SK-N-SH (cell line): ENCODE data around the gene APLP1. TPM values are rescaled to one million over a fixed set of nuclear protein-coding genes. Genes with fewer than 3 reads are reported as not detected.

Experiments used
- CTCF ChIA-PET: fragments of 300-600, 350-600 bp; formaldehyde crosslinking; extraction: SDS; loops from one replicate; lab custom pipeline; 2021; lab: Yijun Ruan, JAX
- POLR2A ChIA-PET: fragments of 350-600 bp; sonication (Branson Sonifier 250); formaldehyde crosslinking; extraction: SDS; loops from one replicate; lab custom pipeline; 2020; ENCODE audit warnings: antibody characterized with exemption, inconsistent platforms; lab: Yijun Ruan, JAX
- DNase-seq: peaks from one replicate; pipeline ENCODE4 v3.0.0; 2012
- H2AFZ ChIP-seq: fragments of 200-600 bp; sonication (generic); 2 replicates; pipeline ENCODE4 v1.8.1; 2016; ENCODE audit warnings: antibody characterized with exemption, mild to moderate bottlenecking, low read depth
- H3F3A ChIP-seq: fragments of 200-600 bp; sonication (generic); replicated peaks from 2 replicates; pipeline ENCODE3; 2016; ENCODE audit warnings: antibody characterized with exemption, mild to moderate bottlenecking; ENCODE audit not compliant: insufficient read depth
- H3K27ac ChIP-seq, 2 experiments: fragments of 200-500 bp in 1 of 2; fragments of 200-600 bp in 1 of 2; sonication (Bioruptor generic) in 1 of 2; sonication (generic), shearing (Covaris generic) in 1 of 2; 2 replicates each; pipeline versions ENCODE4 v1.5.1 to v1.6.1; 2014 to 2016; ENCODE audit warnings: low read depth in 2 of 2, inconsistent platforms in 1 of 2, low read length in 1 of 2, mild to moderate bottlenecking in 1 of 2, mixed read lengths in 1 of 2
- H3K27me3 ChIP-seq: fragments of 200-600 bp; sonication (generic), shearing (Covaris generic); 2 replicates; pipeline ENCODE4 v1.6.1; 2016; ENCODE audit warnings: mixed run types; ENCODE audit not compliant: insufficient read depth
- H3K36me3 ChIP-seq, 2 experiments: fragments of 200-500 bp in 1 of 2; fragments of 200-600 bp in 1 of 2; sonication (Bioruptor generic) in 1 of 2; sonication (generic) in 1 of 2; replicated peaks in 1 of 2; 2 replicates each; pipeline versions ENCODE3 to v1.5.1; 2014 to 2016; ENCODE audit warnings: low read length in 1 of 2, mild to moderate bottlenecking in 1 of 2; ENCODE audit not compliant: insufficient read depth in 2 of 2, control insufficient read depth in 1 of 2
- H3K4me1 ChIP-seq, 2 experiments: fragments of 200-500 bp in 1 of 2; fragments of 200-600 bp in 1 of 2; sonication (Bioruptor generic) in 1 of 2; sonication (generic), shearing (Covaris generic) in 1 of 2; 2 replicates each; pipeline versions ENCODE4 v1.5.1 to v1.6.1; 2014 to 2016; ENCODE audit warnings: low read depth in 1 of 2, low read length in 1 of 2, mixed run types in 1 of 2; ENCODE audit not compliant: insufficient read depth in 2 of 2, control insufficient read depth in 1 of 2
- H3K4me2 ChIP-seq: fragments of 200-600 bp; sonication (generic), shearing (Covaris generic); 2 replicates; pipeline ENCODE4 v1.6.1; 2017; ENCODE audit warnings: mixed run types
- H3K4me3 ChIP-seq, 2 experiments: fragments of 200-500 bp in 1 of 2; fragments of 200-600 bp in 1 of 2; sonication (Bioruptor generic) in 1 of 2; sonication (generic), shearing (Covaris generic) in 1 of 2; 2 replicates each; pipeline versions ENCODE4 v1.5.1 to v1.8.1; 2014 to 2016; ENCODE audit warnings: low read depth in 2 of 2, inconsistent platforms in 1 of 2, low read length in 1 of 2, mild to moderate bottlenecking in 1 of 2, mixed read lengths in 1 of 2, moderate library complexity in 1 of 2
- H3K79me2 ChIP-seq: fragments of 200-600 bp; sonication (generic); 2 replicates; pipeline ENCODE4 v1.8.1; 2017; ENCODE audit warnings: mild to moderate bottlenecking; ENCODE audit not compliant: insufficient read depth
- H3K9ac ChIP-seq: fragments of 200-600 bp; sonication (generic); 2 replicates; pipeline ENCODE4 v1.6.1; 2017; ENCODE audit warnings: mixed run types
- H3K9me2 ChIP-seq: fragments of 200-600 bp; sonication (generic); 2 replicates; pipeline ENCODE4 v1.6.1; 2017; ENCODE audit warnings: mixed run types
- H3K9me3 ChIP-seq: fragments of 200-600 bp; sonication (generic); 2 replicates; pipeline ENCODE4 v1.6.1; 2017; ENCODE audit warnings: mixed run types, mild to moderate bottlenecking, moderate library complexity
- H4K20me1 ChIP-seq: fragments of 200-600 bp; sonication (generic); 2 replicates; pipeline ENCODE4 v1.6.1; 2017; ENCODE audit warnings: mild to moderate bottlenecking, mixed run types; ENCODE audit not compliant: insufficient read depth
- ELF1 ChIP-seq: IDR thresholded peaks from 2 replicates; pipeline ENCODE4 v1.4.0; 2012
- FOSL2 ChIP-seq: IDR thresholded peaks from 2 replicates; pipeline ENCODE4 v1.4.0; 2012; ENCODE audit warnings: low read depth, mild to moderate bottlenecking, moderate library complexity, borderline replicate concordance
- FOXJ3 ChIP-seq: sonication (generic); formaldehyde crosslinking; IDR thresholded peaks from 2 replicates; pipeline ENCODE4 v1.5.1; 2020; ENCODE audit warnings: mild to moderate bottlenecking, missing genetic modification reagents
- GABPA ChIP-seq: IDR thresholded peaks from 2 replicates; pipeline ENCODE4 v1.4.0; 2012; ENCODE audit warnings: low read depth, mild to moderate bottlenecking
- GATA2 ChIP-seq: sonication (generic); formaldehyde crosslinking; IDR thresholded peaks from 2 replicates; pipeline ENCODE4 v1.5.0; 2020; ENCODE audit warnings: mild to moderate bottlenecking, missing genetic modification reagents
- MAX ChIP-seq: IDR thresholded peaks from 2 replicates; pipeline ENCODE4 v1.4.0; 2012; ENCODE audit warnings: low read depth
- NFIC ChIP-seq: IDR thresholded peaks from 2 replicates; pipeline ENCODE4 v1.4.0; 2012; ENCODE audit warnings: borderline replicate concordance
- NRF1 ChIP-seq: IDR thresholded peaks from 2 replicates; pipeline ENCODE4 v1.6.1; 2012; ENCODE audit warnings: low read depth, mild to moderate bottlenecking, low read length
- RAD21 ChIP-seq: IDR thresholded peaks from 2 replicates; pipeline ENCODE4 v1.6.1; 2012; ENCODE audit warnings: mild to moderate bottlenecking, low read length
- REST ChIP-seq: IDR thresholded peaks from 2 replicates; pipeline ENCODE4 v1.6.1; 2012; ENCODE audit warnings: mild to moderate bottlenecking, low read depth, low read length, moderate library complexity
- RFX5 ChIP-seq: IDR thresholded peaks from 2 replicates; pipeline ENCODE4 v1.6.1; 2012; ENCODE audit warnings: mild to moderate bottlenecking, improper control_type of control experiment, low read length
- RXRA ChIP-seq: IDR thresholded peaks from 2 replicates; pipeline ENCODE4 v1.4.0; 2012; ENCODE audit warnings: low read depth, mild to moderate bottlenecking, borderline replicate concordance
- SIN3A ChIP-seq: IDR thresholded peaks from 2 replicates; pipeline ENCODE4 v1.6.1; 2012; ENCODE audit warnings: low read depth, mild to moderate bottlenecking, low read length, moderate library complexity, borderline replicate concordance
- SMC3 ChIP-seq: IDR thresholded peaks from 2 replicates; pipeline ENCODE4 v1.6.1; 2012; ENCODE audit warnings: low read depth, low read length, improper control_type of control experiment
- TAF1 ChIP-seq: IDR thresholded peaks from 2 replicates; pipeline ENCODE4 v1.6.1; 2012; ENCODE audit warnings: low read depth, mild to moderate bottlenecking, low read length, moderate library complexity, borderline replicate concordance
- TCF12 ChIP-seq: IDR thresholded peaks from 2 replicates; pipeline ENCODE4 v1.4.0; 2012
- TEAD4 ChIP-seq: IDR thresholded peaks from 2 replicates; pipeline ENCODE4 v1.4.0; 2012; ENCODE audit warnings: mild to moderate bottlenecking, borderline replicate concordance; ENCODE audit not compliant: insufficient read depth
- USF1 ChIP-seq: IDR thresholded peaks from 2 replicates; pipeline ENCODE4 v1.4.0; 2012; ENCODE audit warnings: low read depth, borderline replicate concordance
- USF2 ChIP-seq: fragments of 150-350 bp; IDR thresholded peaks from 2 replicates; pipeline ENCODE4 v1.6.1; 2017; ENCODE audit warnings: antibody characterized with exemption, low read length, low read depth, borderline replicate concordance
- WGBS: methylation state at CpG from one replicate; pipeline ENCODE4 v1.1.6; 2017; ENCODE audit warnings: low lambda C conversion rate; 5-methylcytosine and 5-hydroxymethylcytosine counted together
- polyA plus RNA-seq, 3 experiments: library from polyadenylated mRNA; depleted of rRNA; stranded (reverse); fragments of >200 nt; gene quantifications; 2 replicates each; pipeline ENCODE4 v1.2.3, GENCODE V29; 2012

APLP1 gene
- polyA plus RNA-seq, 1 of the 3 experiments (the other 2 are of a cell fraction), result 66.7 TPM

GRCh38 chr19:35901055-35901644, 32.8 kb downstream of the APLP1 start (continued):
- 0 out of 2 replicates have a peak, but pooled peaks have one; percentile 39 for TF ChIP-seq REST
- no peak for TF ChIP-seq USF2
- TF ChIP-seq FOSL2, result no peak
- TF ChIP-seq, all 33 proteins: peak for 5

- POLR2A ChIA-PET, result no interaction called here
- H3K27ac ChIP-seq, result peak within 1 kb of the TSS in 1 of 2 experiments; percentile 54; a peak in 2 of 4 replicates
- no peak for DNase-seq
- H3K27me3 ChIP-seq, result no peaks in the 10 kb centered on the region
- H3K4me2 ChIP-seq, result peak within 1 kb of the TSS; percentile 100
- H3K9me3 ChIP-seq, result no peaks in the 10 kb centered on the region
- no peaks in the 10 kb centered on the region for H3K36me3 ChIP-seq
- 71% methylated on average over 6 of the region's 6 CpGs for WGBS
- no peak within 1 kb of the TSS for H3K9ac ChIP-seq
- peak within 1 kb of the TSS; percentile 51; the same call in 1 of the 2 replicates for H2AFZ ChIP-seq
- H3K4me1 ChIP-seq, result peaks cover 8 to 22% of the 10 kb centered on the region in 2 experiments; a peak in 3 of 4 replicates
- H3F3A ChIP-seq, result peaks cover 10% of the 10 kb centered on the region
- H3K4me3 ChIP-seq, result no peak within 1 kb of the TSS
- CTCF ChIA-PET, result no interaction called here
- H4K20me1 ChIP-seq, result no peaks in the 10 kb centered on the region
- TF ChIP-seq USF2 (no peak), USF1 (no peak), RAD21 (no peak), GABPA (no peak), ELF1 (no peak), GATA2 (CRISPR knock-in tag) (no peak), SMC3 (no peak), MAX (no peak), SIN3A (no peak), NRF1 (no peak), NFIC (no peak), RXRA (no peak), RFX5 (no peak), TAF1 (no peak), FOXJ3 (no peak), TEAD4 (no peak), TCF12 (no peak)
- H3K9me2 ChIP-seq, result no peaks in the 10 kb centered on the region
- peaks cover 11% of the 10 kb centered on the region; the same call in 1 of the 2 replicates for H3K79me2 ChIP-seq
Observed at GRCh38 chr19:35901854-35902661, 33.7 kb downstream of the APLP1 start, which contains the start of gene HCST. TSS of gene HCST (plus strand) at chr19:35902529. CDS start at chr19:35902594, 65 bp downstream.
